Activated naive CD4-positive, alpha-beta T cell treated with anti-CD3 and anti-CD28 coated beads, Interleukin-2, amount 50 U/mL, for 72 hours (primary cell): Measurements from ENCODE around the gene USP49. TPM values are rescaled to one million over a fixed set of nuclear protein-coding genes. Genes with fewer than 3 reads are reported as not detected.

Experiments
- ATAC-seq, 2 donors: fragments of 150-1000 bp; cut with Tn5 transposase; 2 replicates each; pipeline ENCODE4 v1.10.0; 2021; ENCODE audit warnings: mild to moderate bottlenecking in 2 of 2, moderate library complexity in 2 of 2
- DNase-seq, 2 donors: peaks; one replicate each; pipeline ENCODE4 v3.0.0; 2021 to 2022; ENCODE audit warnings: low spot score in 2 of 2
- H3K27ac Mint-ChIP-seq, 2 donors: one replicate each; pipeline ENCODE4 v1.8.0; 2022; ENCODE audit warnings: mild to moderate bottlenecking in 2 of 2, mixed read lengths in 2 of 2
- H3K36me3 Mint-ChIP-seq, 2 donors: one replicate each; pipeline ENCODE4 v1.8.0; 2022; ENCODE audit warnings: mixed read lengths in 2 of 2
- H3K9me3 Mint-ChIP-seq, 2 donors: one replicate each; pipeline ENCODE4 v1.8.0; 2022; ENCODE audit warnings: mixed read lengths in 2 of 2
- total RNA-seq, 2 donors: library from RNA; stranded (reverse); gene quantifications; one replicate each; pipeline ENCODE4 v1.2.3, GENCODE V29; 2022

USP49 gene
- total RNA-seq, 2 donors from 2014 or later = 8.3 to 16.7 TPM

DNA sequence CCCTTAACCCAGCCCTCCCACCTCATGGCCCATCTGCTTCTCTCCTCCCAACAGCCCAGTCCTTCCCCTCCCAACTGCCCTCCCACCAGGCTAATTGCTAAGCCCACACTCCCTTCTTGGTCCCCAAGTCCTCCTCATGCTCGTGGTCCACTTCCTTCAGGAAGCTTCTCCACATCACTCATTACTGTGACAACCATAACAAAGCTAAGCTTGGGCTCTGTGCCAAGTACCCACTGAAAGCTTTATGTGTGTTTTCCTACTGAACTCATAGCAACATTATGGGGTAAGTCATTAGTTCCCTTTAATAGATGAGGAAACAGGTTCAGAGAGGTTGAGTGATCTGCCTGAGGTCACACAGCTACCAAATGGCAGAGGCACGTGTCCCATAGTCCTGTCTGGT is 131.7 kb downstream of the USP49 start:
- DNase-seq (no peak), ATAC-seq (no peak)
- H3K9me3 Mint-ChIP-seq = no peaks in the 10 kb centered on the region
- H3K27ac Mint-ChIP-seq = peak overlapping the region in 1 of 2 donors; percentile 7
- H3K36me3 Mint-ChIP-seq = no peaks in the 10 kb centered on the region

GRCh38 chr6:41759905-41760579 is 135.1 kb downstream of the USP49 start:
- ATAC-seq (no peak), DNase-seq (no peak)
- Mint-ChIP-seq H3K27ac (no peak overlapping the region), H3K36me3 (no peaks in the 10 kb centered on the region), H3K9me3 (no peaks in the 10 kb centered on the region)

- no peak for ATAC-seq
- Mint-ChIP-seq H3K27ac (peak overlapping the region in 1 of 2 donors; percentile 68), H3K36me3 (no peaks in the 10 kb centered on the region), H3K9me3 (no peaks in the 10 kb centered on the region)
- DNase-seq = no peak
Observed at GRCh38 chr6:41759106-41759904, 135.9 kb downstream of the USP49 start.

DNA sequence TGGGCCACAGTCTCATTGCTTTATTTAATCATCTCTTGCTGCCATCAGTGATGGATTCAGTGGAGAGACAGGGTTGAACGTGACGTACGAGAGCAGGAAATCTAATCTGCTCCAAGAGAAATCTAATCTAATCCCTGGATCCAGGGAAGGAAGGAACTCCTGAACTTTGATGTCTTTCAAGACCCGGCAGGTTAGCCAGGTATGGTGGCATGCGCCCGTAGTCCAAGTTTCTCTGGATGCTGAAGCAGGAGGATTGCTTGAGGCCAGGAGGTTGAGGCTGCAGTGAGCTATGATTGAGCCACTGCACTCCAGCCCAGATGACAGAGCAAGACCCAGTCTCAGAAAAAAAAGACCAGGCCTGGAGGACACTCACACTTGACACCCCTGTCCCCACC is 136.5 kb downstream of the USP49 start:
- H3K9me3 Mint-ChIP-seq = no peaks in the 10 kb centered on the region
- no peak overlapping the region for H3K27ac Mint-ChIP-seq
- ATAC-seq = no peak
- H3K36me3 Mint-ChIP-seq = no peaks in the 10 kb centered on the region
- DNase-seq = no peak

GRCh38 chr6:41757931-41758640 is 137.1 kb downstream of the USP49 start:
- ATAC-seq = no peak
- no peak overlapping the region for H3K27ac Mint-ChIP-seq
- no peaks in the 10 kb centered on the region for H3K36me3 Mint-ChIP-seq
- no peaks in the 10 kb centered on the region for H3K9me3 Mint-ChIP-seq
- DNase-seq = no peak

DNA sequence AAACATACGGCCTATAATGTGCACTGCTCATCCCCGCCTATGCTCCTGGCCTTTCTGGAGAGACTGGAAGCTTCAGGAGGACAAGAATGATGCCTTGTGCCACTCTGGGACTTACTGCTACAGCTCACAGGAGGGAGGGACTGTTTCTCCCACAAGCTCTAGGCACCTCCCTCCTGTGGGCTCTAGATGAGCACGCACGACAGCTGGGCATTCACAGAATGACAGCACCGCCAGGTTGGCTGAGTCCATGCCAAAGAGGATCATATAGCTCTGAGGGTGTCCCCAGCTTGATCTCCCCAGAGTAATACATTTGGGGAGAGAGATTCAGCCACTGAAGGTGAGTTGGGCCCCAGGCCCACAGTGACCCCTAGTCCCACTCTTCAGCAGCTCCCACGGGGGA is 137.9 kb downstream of the USP49 start:
- ATAC-seq = no peak
- DNase-seq = no peak
- Mint-ChIP-seq H3K9me3 (no peaks in the 10 kb centered on the region), H3K36me3 (no peaks in the 10 kb centered on the region), H3K27ac (no peak overlapping the region)

DNA sequence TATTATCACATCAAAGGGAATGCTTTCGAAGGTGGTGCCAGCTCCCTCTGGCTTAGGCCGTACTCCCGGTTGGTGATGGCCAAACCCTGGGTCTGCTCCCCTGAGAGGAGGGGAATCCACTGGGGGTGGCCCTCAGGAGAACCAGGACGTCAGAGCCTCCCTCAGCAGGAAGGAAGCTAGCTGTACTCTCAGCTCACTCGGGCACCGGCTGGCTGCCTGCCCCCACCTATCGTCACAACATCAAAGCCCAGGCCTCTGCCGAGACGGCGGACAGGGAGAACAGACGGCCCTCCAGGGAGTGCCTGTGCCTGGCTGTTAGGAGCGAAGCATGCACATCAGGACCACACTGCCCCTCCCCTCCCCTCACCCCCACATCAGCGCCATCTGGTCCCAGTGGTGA is 138.8 kb downstream of the USP49 start:
- no peak for ATAC-seq
- Mint-ChIP-seq H3K9me3 (no peaks in the 10 kb centered on the region), H3K36me3 (no peaks in the 10 kb centered on the region), H3K27ac (no peak overlapping the region)
- no peak for DNase-seq

- no peak for ATAC-seq
- Mint-ChIP-seq H3K9me3 (no peaks in the 10 kb centered on the region), H3K36me3 (no peaks in the 10 kb centered on the region), H3K27ac (no peak overlapping the region)
- DNase-seq = no peak
Observed at GRCh38 chr6:41755895-41756294, 139.3 kb downstream of the USP49 start.

- Mint-ChIP-seq H3K27ac (no peak overlapping the region), H3K9me3 (no peaks in the 10 kb centered on the region), H3K36me3 (no peaks in the 10 kb centered on the region)
- no peak for DNase-seq
- ATAC-seq = no peak
Observed at GRCh38 chr6:41750374-41750773, 144.8 kb downstream of the USP49 start.

DNA sequence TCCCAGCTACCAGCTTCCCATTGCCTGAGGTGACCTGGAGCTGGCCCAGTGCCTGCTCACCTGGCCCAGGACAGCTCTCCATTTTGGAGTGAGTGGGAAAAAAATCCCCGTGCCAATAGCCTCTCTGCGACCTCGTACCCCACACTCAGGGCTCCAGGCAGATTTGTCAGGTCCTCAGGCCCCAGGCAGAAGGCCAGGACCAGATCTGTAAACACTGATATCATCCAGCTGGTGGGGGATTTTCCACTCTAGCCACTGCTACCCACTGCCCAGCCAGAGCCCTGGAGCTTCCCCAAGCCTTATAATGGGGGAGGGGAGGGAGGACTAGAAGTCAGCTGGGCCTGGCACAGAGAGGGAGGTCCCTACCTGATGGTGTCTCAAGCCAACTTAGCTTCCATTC is 146.6 kb downstream of the USP49 start:
- DNase-seq (no peak), ATAC-seq (no peak)
- H3K9me3 Mint-ChIP-seq = no peaks in the 10 kb centered on the region
- no peaks in the 10 kb centered on the region for H3K36me3 Mint-ChIP-seq
- no peak overlapping the region for H3K27ac Mint-ChIP-seq

- Mint-ChIP-seq H3K9me3 (no peaks in the 10 kb centered on the region), H3K27ac (no peak overlapping the region), H3K36me3 (no peaks in the 10 kb centered on the region)
- no peak for DNase-seq
- ATAC-seq = no peak
Observed at GRCh38 chr6:41748102-41748477, 147.1 kb downstream of the USP49 start.

DNA sequence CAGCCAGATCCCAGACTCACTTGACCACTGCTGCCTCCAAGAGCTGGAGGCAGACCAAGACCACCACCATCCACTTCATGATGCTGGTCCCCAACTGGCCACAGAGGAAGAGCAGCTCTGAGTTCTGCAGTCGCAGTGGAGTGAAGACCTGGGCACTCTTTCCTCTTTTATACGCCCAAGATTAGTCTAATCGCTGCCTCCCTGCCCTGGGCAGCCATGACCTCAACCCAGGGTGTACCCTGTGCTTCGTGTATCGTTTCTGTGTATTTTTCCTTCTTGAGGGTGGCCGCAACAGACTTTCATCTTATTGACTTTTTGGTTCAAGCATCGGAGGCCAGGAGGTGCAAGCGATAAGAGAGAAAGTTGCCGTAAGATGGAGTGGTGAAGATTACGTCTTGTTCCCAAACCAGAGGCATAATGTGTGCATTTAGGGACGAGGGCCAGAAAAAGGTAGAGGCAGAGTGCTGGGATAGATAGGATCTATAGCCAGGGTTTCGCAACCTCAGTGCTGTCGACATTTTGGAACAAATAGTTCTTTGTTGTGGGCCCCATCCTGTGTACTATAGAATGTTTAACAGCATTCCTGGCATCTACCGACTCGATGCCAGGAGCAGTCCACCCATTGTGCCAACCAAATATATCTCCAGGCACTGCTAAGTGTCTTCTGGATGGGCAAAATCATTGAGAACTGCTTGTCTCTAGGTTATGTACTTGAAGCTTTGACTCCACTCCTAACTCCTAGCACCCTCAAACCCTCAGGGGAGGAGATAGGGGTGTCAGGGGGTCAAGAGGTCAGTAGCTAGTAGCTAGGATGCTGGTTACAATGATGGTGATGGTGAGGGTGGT is 147.7 kb downstream of the USP49 start, which contains the start of gene PGC:
Gene PGC (minus strand): TSS at position 142 of the 846 bp plus-strand sequence. CDS start 63 bp downstream, at position 79.
- no peaks in the 10 kb centered on the region for H3K36me3 Mint-ChIP-seq

GRCh38 chr6:41746107-41746506 is 149.1 kb downstream of the USP49 start:
- ATAC-seq (no peak), DNase-seq (no peak)
- Mint-ChIP-seq H3K27ac (no peak overlapping the region), H3K9me3 (no peaks in the 10 kb centered on the region), H3K36me3 (no peaks in the 10 kb centered on the region)

More for the DNA sequence above, 147.7 kb downstream of the USP49 start, which contains the start of gene PGC:
- H3K9me3 Mint-ChIP-seq = no peaks in the 10 kb centered on the region
- H3K27ac Mint-ChIP-seq = no peak within 1 kb of the TSS
- no peak for DNase-seq
- ATAC-seq = no peak

- Mint-ChIP-seq H3K27ac (no peak overlapping the region), H3K36me3 (no peaks in the 10 kb centered on the region), H3K9me3 (no peaks in the 10 kb centered on the region)
- ATAC-seq = no peak
- DNase-seq = no peak
Observed at GRCh38 chr6:41744236-41744787, 150.9 kb downstream of the USP49 start.

GRCh38 chr6:41743406-41744235 is 151.6 kb downstream of the USP49 start:
- no peaks in the 10 kb centered on the region for H3K36me3 Mint-ChIP-seq

More at GRCh38 chr6:41743406-41744235, 151.6 kb downstream of the USP49 start:
- Mint-ChIP-seq H3K27ac (no peak overlapping the region), H3K9me3 (no peaks in the 10 kb centered on the region)
- no peak for ATAC-seq
- no peak for DNase-seq
